CD4-positive, alpha-beta T cell treated with Interleukin-6 for 4 hours (primary cell): ENCODE results near the gene HYDIN.

Experiments used
- DNase-seq: peaks from one replicate; pipeline ENCODE4 v3.0.0-alpha.2; 2020; ENCODE audit warnings: mixed read lengths

HYDIN gene

GRCh38 chr16:70784692-70785555, 445.6 kb downstream of the HYDIN start:
- DNase-seq = no peak

GRCh38 chr16:70782237-70782636, 448.3 kb downstream of the HYDIN start:
- no peak for DNase-seq

GRCh38 chr16:70781800-70782199, 448.7 kb downstream of the HYDIN start:
- no peak for DNase-seq

GRCh38 chr16:70780546-70780945, 450.0 kb downstream of the HYDIN start:
- no peak for DNase-seq

- no peak for DNase-seq
Measured at GRCh38 chr16:70779361-70779760, 451.2 kb downstream of the HYDIN start.

- no peak for DNase-seq
Measured at GRCh38 chr16:70778901-70779309, 451.6 kb downstream of the HYDIN start.

- no peak for DNase-seq
Measured at GRCh38 chr16:70777973-70778406, 452.5 kb downstream of the HYDIN start.

GRCh38 chr16:70777496-70777895, 453.0 kb downstream of the HYDIN start:
- no peak for DNase-seq

- DNase-seq = no peak
Measured at GRCh38 chr16:70775399-70775798, 455.1 kb downstream of the HYDIN start.

GRCh38 chr16:70774261-70774660, 456.3 kb downstream of the HYDIN start:
- no peak for DNase-seq

- DNase-seq = no peak
Measured at GRCh38 chr16:70772493-70772892, 458.0 kb downstream of the HYDIN start.

GRCh38 chr16:70770626-70771552, 459.6 kb downstream of the HYDIN start:
- peak; percentile 49 for DNase-seq

- no peak for DNase-seq
Measured at GRCh38 chr16:70770291-70770625, 460.3 kb downstream of the HYDIN start.

GRCh38 chr16:70769761-70770160, 460.8 kb downstream of the HYDIN start:
- DNase-seq = no peak

- no peak for DNase-seq
Measured at GRCh38 chr16:70769131-70769530, 461.4 kb downstream of the HYDIN start.

- DNase-seq = no peak
Measured at GRCh38 chr16:70768203-70768580, 462.3 kb downstream of the HYDIN start.

GRCh38 chr16:70767377-70768202, 462.9 kb downstream of the HYDIN start:
- no peak for DNase-seq

GRCh38 chr16:70766658-70767057, 463.9 kb downstream of the HYDIN start:
- DNase-seq = no peak

- DNase-seq = no peak
Measured at GRCh38 chr16:70766176-70766575, 464.3 kb downstream of the HYDIN start.

- DNase-seq = no peak
Measured at GRCh38 chr16:70765491-70765890, 465.0 kb downstream of the HYDIN start.

- no peak for DNase-seq
Measured at GRCh38 chr16:70764632-70765031, 465.9 kb downstream of the HYDIN start.

GRCh38 chr16:70760221-70760620, 470.3 kb downstream of the HYDIN start:
- no peak for DNase-seq

GRCh38 chr16:70759666-70760065, 470.9 kb downstream of the HYDIN start:
- DNase-seq = no peak
